Neural cell (in vitro differentiated cells): Measurements from ENCODE around the gene STARD5. TPM values are rescaled to one million over a fixed set of nuclear protein-coding genes. Genes with fewer than 3 reads are reported as not detected.

Experiments
- H2AFZ ChIP-seq: fragments of 200-600, 300-800 bp; sonication (generic), shearing (Covaris generic); 2 replicates; pipeline ENCODE4 v1.6.0; 2014; ENCODE audit warnings: low read depth, mild to moderate bottlenecking, antibody characterized with exemption, low read length, moderate library complexity
- H3F3A ChIP-seq: fragments of 200-600 bp; shearing (Covaris generic); 2 replicates; pipeline ENCODE4 v1.6.1; 2016; ENCODE audit warnings: mild to moderate bottlenecking, moderate library complexity, mixed read lengths, antibody characterized with exemption, low read length; ENCODE audit not compliant: insufficient read depth, poor library complexity, severe bottlenecking
- H3K27ac ChIP-seq: fragments of 200-600, 300-800 bp; sonication (generic), shearing (Covaris generic); 2 replicates; pipeline ENCODE4 v1.5.1; 2014; ENCODE audit warnings: mild to moderate bottlenecking, low read length, moderate library complexity
- H3K27me3 ChIP-seq: fragments of 300-800, 200-600 bp; sonication (generic), shearing (Covaris generic); 2 replicates; pipeline ENCODE4 v1.6.0; 2014; ENCODE audit warnings: mild to moderate bottlenecking, low read depth, low read length, moderate library complexity; ENCODE audit not compliant: insufficient read depth
- H3K36me3 ChIP-seq: fragments of 300-800, 200-600 bp; sonication (generic), shearing (Covaris generic); 2 replicates; pipeline ENCODE4 v1.5.1; 2014; ENCODE audit warnings: mild to moderate bottlenecking, antibody characterized with exemption, low read length, moderate library complexity; ENCODE audit not compliant: insufficient read depth
- H3K4me2 ChIP-seq: fragments of 300-800, 200-600 bp; sonication (generic), shearing (Covaris generic); 2 replicates; pipeline ENCODE4 v1.6.0; 2014; ENCODE audit warnings: mild to moderate bottlenecking, low read length
- H3K4me3 ChIP-seq: fragments of 300-800, 200-600 bp; sonication (generic), shearing (Covaris generic); 2 replicates; pipeline ENCODE4 v1.5.1; 2014; ENCODE audit warnings: mild to moderate bottlenecking, low read length, moderate library complexity
- H3K79me2 ChIP-seq: fragments of 200-600 bp; shearing (Covaris generic); replicated peaks from 2 replicates; pipeline ENCODE4 v1.6.0; 2014; ENCODE audit warnings: mild to moderate bottlenecking, low read length, moderate library complexity; ENCODE audit not compliant: insufficient read depth
- H3K9ac ChIP-seq: fragments of 300-800, 200-600 bp; sonication (generic), shearing (Covaris generic); 2 replicates; pipeline ENCODE4 v1.6.1; 2016; ENCODE audit warnings: mild to moderate bottlenecking, low read length, mixed read lengths
- H3K9me2 ChIP-seq: fragments of 200-600 bp; shearing (Covaris generic); 2 replicates; pipeline ENCODE4 v1.6.1; 2016; ENCODE audit warnings: mild to moderate bottlenecking, low read length, mixed read lengths; ENCODE audit not compliant: insufficient read depth
- H3K9me3 ChIP-seq: fragments of 200-600, 300-800 bp; sonication (generic), shearing (Covaris generic); 2 replicates; pipeline ENCODE4 v1.6.1; 2016; ENCODE audit warnings: mild to moderate bottlenecking, mixed run types, low read length, moderate library complexity, mixed read lengths
- H4K20me1 ChIP-seq: fragments of 200-600 bp; shearing (Covaris generic); 2 replicates; pipeline ENCODE4 v1.6.1; 2016; ENCODE audit warnings: mild to moderate bottlenecking, mixed run types; ENCODE audit not compliant: insufficient read depth
- EP300 ChIP-seq: fragments of 450-650 bp; conservative IDR thresholded peaks from 2 replicates; pipeline ENCODE4 v1.6.1; 2014; ENCODE audit warnings: antibody characterized with exemption, mild to moderate bottlenecking, moderate library complexity; ENCODE audit not compliant: poor library complexity, severe bottlenecking
- EZH2 ChIP-seq: fragments of 200-600, 300-800 bp; shearing (Covaris generic), sonication (generic); IDR thresholded peaks from 2 replicates; pipeline ENCODE4 v1.6.1; 2014; ENCODE audit warnings: antibody characterized with exemption, low read length, borderline replicate concordance, mild to moderate bottlenecking; ENCODE audit not compliant: insufficient read depth, poor library complexity, severe bottlenecking
- MXI1 ChIP-seq: fragments of 450-650 bp; conservative IDR thresholded peaks from 2 replicates; pipeline ENCODE4 v1.6.1; 2014; ENCODE audit warnings: antibody characterized with exemption, mild to moderate bottlenecking; ENCODE audit not compliant: poor library complexity, severe bottlenecking
- POLR2AphosphoS5 ChIP-seq: IDR thresholded peaks from 2 replicates; pipeline ENCODE4 v1.6.1; 2012
- RAD21 ChIP-seq: fragments of 450-650 bp; conservative IDR thresholded peaks from 2 replicates; pipeline ENCODE4 v1.6.1; 2014; ENCODE audit warnings: antibody characterized with exemption, mild to moderate bottlenecking, moderate library complexity
- SMC3 ChIP-seq: fragments of 450-650 bp; conservative IDR thresholded peaks from 2 replicates; pipeline ENCODE4 v1.6.1; 2014; ENCODE audit warnings: antibody characterized with exemption, mild to moderate bottlenecking, moderate library complexity; ENCODE audit not compliant: poor library complexity
- TAF1 ChIP-seq: IDR thresholded peaks from 2 replicates; pipeline ENCODE4 v1.6.1; 2012; ENCODE audit warnings: low read depth
- polyA plus RNA-seq: library from polyadenylated mRNA; depleted of rRNA; stranded (reverse); fragments of >200 nt; gene quantifications from 2 replicates; pipeline ENCODE4 v1.2.3, GENCODE V29; 2014
- TF ChIP-seq, protein P1 (sequence below): IDR thresholded peaks from 2 replicates; pipeline ENCODE4 v1.6.1; 2012; ENCODE audit warnings: borderline replicate concordance
- TF ChIP-seq, protein P2 (sequence below): fragments of 450-650 bp; IDR thresholded peaks from 2 replicates; pipeline ENCODE4 v1.5.1; 2014; ENCODE audit warnings: antibody characterized with exemption, mild to moderate bottlenecking, moderate library complexity; ENCODE audit not compliant: poor library complexity, severe bottlenecking

STARD5 gene
- polyA plus RNA-seq, 1 donor from 2014 or later: 0.76 TPM

DNA sequence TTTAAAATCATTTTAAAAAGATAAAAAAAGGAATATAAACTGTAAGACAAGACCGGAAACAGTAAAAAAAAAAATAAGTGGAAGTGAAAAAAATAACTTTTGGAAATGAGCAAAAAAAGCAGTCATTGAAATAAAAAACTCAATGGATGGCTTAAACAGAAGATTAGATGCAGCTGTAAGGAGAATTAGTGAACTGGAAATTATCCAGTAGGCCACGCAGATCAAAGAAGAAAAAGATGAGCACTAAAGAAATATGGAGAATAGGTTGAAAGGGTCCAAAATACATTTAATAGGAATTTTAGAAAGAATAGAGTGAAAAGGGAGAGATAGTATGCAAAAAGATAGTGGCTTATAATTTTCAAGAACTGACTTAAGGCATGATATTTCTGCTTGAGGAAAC lies 47.0 kb downstream of the STARD5 start:
- Histone ChIP-seq H4K20me1 (no peaks in the 10 kb centered on the region), H3K36me3 (no peaks in the 10 kb centered on the region), H3K4me2 (no peak overlapping the region), H3K27me3 (no peaks in the 10 kb centered on the region), H2AFZ (no peak overlapping the region), H3F3A (no peaks in the 10 kb centered on the region), H3K79me2 (no peaks in the 10 kb centered on the region), H3K9me2 (no peaks in the 10 kb centered on the region), H3K27ac (no peak overlapping the region), H3K9ac (no peak overlapping the region), H3K9me3 (no peaks in the 10 kb centered on the region), H3K4me3 (no peak overlapping the region)
- TF ChIP-seq TAF1 (no peak), RAD21 (no peak), SMC3 (no peak), MXI1 (no peak), POLR2AphosphoS5 (no peak), EZH2 (no peak), EP300 (no peak)
- TF ChIP-seq, protein P1, sequence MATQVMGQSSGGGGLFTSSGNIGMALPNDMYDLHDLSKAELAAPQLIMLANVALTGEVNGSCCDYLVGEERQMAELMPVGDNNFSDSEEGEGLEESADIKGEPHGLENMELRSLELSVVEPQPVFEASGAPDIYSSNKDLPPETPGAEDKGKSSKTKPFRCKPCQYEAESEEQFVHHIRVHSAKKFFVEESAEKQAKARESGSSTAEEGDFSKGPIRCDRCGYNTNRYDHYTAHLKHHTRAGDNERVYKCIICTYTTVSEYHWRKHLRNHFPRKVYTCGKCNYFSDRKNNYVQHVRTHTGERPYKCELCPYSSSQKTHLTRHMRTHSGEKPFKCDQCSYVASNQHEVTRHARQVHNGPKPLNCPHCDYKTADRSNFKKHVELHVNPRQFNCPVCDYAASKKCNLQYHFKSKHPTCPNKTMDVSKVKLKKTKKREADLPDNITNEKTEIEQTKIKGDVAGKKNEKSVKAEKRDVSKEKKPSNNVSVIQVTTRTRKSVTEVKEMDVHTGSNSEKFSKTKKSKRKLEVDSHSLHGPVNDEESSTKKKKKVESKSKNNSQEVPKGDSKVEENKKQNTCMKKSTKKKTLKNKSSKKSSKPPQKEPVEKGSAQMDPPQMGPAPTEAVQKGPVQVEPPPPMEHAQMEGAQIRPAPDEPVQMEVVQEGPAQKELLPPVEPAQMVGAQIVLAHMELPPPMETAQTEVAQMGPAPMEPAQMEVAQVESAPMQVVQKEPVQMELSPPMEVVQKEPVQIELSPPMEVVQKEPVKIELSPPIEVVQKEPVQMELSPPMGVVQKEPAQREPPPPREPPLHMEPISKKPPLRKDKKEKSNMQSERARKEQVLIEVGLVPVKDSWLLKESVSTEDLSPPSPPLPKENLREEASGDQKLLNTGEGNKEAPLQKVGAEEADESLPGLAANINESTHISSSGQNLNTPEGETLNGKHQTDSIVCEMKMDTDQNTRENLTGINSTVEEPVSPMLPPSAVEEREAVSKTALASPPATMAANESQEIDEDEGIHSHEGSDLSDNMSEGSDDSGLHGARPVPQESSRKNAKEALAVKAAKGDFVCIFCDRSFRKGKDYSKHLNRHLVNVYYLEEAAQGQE: no peak
- TF ChIP-seq, protein P2, sequence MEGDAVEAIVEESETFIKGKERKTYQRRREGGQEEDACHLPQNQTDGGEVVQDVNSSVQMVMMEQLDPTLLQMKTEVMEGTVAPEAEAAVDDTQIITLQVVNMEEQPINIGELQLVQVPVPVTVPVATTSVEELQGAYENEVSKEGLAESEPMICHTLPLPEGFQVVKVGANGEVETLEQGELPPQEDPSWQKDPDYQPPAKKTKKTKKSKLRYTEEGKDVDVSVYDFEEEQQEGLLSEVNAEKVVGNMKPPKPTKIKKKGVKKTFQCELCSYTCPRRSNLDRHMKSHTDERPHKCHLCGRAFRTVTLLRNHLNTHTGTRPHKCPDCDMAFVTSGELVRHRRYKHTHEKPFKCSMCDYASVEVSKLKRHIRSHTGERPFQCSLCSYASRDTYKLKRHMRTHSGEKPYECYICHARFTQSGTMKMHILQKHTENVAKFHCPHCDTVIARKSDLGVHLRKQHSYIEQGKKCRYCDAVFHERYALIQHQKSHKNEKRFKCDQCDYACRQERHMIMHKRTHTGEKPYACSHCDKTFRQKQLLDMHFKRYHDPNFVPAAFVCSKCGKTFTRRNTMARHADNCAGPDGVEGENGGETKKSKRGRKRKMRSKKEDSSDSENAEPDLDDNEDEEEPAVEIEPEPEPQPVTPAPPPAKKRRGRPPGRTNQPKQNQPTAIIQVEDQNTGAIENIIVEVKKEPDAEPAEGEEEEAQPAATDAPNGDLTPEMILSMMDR: no peak

DNA sequence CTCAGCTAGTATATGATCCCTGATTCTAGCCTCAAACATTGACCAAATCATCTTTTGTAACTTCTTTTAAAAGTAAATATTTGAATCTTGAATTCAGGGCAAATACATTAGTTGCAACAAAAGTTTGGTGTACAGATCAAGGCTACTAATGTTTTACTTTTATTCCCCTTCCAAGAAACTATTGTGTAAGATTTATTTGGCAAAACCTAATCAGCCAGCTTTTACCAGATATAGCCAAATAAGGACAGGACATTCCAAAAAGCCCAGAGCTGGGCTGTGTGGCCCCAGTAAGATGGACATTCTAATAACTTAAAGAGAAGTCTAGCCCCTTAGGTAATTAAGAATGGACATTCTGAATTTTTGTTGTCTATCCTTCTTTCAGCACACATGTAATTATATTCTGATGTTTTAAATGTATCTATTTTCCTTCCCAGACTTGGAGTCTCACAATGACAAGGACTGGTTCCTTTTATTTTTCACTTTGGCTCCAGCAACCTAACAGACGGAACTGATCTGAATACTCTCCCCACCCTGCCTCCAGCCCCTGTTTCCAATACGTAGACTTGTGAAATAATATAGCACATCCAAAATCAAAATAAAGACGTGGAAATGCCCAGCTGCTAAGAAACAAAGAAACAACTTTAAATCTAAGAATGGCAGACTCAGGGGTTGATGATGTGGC lies 48.1 kb downstream of the STARD5 start:
- no peak overlapping the region for H3K9ac ChIP-seq
- H3K27ac ChIP-seq: no peak overlapping the region
- no peaks in the 10 kb centered on the region for H3K9me2 ChIP-seq
- no peak overlapping the region for H3K4me2 ChIP-seq
- H3K27me3 ChIP-seq: no peaks in the 10 kb centered on the region
- H3F3A ChIP-seq: no peaks in the 10 kb centered on the region
- TF ChIP-seq TAF1 (no peak), POLR2AphosphoS5 (no peak), EP300 (no peak), MXI1 (no peak), EZH2 (no peak), SMC3 (no peak), RAD21 (no peak)
- TF ChIP-seq, protein P2: no peak
- TF ChIP-seq, protein P1: no peak
- H3K36me3 ChIP-seq: no peaks in the 10 kb centered on the region
- no peaks in the 10 kb centered on the region for H3K79me2 ChIP-seq
- H2AFZ ChIP-seq: no peak overlapping the region
- H4K20me1 ChIP-seq: no peaks in the 10 kb centered on the region
- H3K9me3 ChIP-seq: no peaks in the 10 kb centered on the region
- no peak overlapping the region for H3K4me3 ChIP-seq
